ENCODE results near the gene PITPNM3. TPM values are rescaled to one million over a fixed set of nuclear protein-coding genes. Genes with fewer than 3 reads are reported as not detected.

Gene PITPNM3
- total RNA-seq, 1 experiment from 2014 or later: 4.2 TPM

GRCh38 chr17:6485646-6486412, 70.5 kb downstream of the PITPNM3 start:
- Histone ChIP-seq H2AFZ (ENCODE audit: low read depth, low read length, poor library complexity, severe bottlenecking) (no peak overlapping the region), H4K20me1 (ENCODE audit: insufficient read depth) (no peaks in the 10 kb centered on the region), H3K9ac (ENCODE audit: low read length) (no peak overlapping the region), H3K9me2 (ENCODE audit: insufficient read depth) (no peaks in the 10 kb centered on the region), H3K4me3 (replicated peaks in 1 of 2; ENCODE audit: low read depth in 1 of 2, low read length in 2 of 2) (no peak overlapping the region), H3K9me3 (ENCODE audit: control insufficient read depth in 1 of 2, insufficient read depth in 1 of 2, low read depth in 1 of 2, low read length in 2 of 2) (no peaks in the 10 kb centered on the region), H3K27me3 (ENCODE audit: insufficient read depth, low read length) (no peaks in the 10 kb centered on the region), H3K27ac (ENCODE audit: low read depth, low read length) (no peak overlapping the region), H3K4me1 (ENCODE audit: control insufficient read depth in 1 of 2, insufficient read depth in 2 of 2, low read length in 2 of 2) (peaks cover 0 to 4% of the 10 kb centered on the region in 2 experiments; a peak in 1 of 4 replicates), H3K4me2 (ENCODE audit: low read length) (no peak overlapping the region), H3K79me2 (ENCODE audit: insufficient read depth, low read length) (no peaks in the 10 kb centered on the region), H3K36me3 (ENCODE audit: control insufficient read depth in 1 of 2, insufficient read depth in 2 of 2, low read length in 2 of 2) (no peaks in the 10 kb centered on the region)
- intact Hi-C loops (cut with micrococcal nuclease): no loop called here
- ChIA-PET CTCF (no interaction called here), POLR2A (no interaction called here), RAD21 (ENCODE audit: low non-redundant PET in 1 of 2, low total read pairs in 2 of 2, uncharacterized antibody in 2 of 2, unreplicated experiment in 2 of 2) (no interaction called here)
- no TSS peak for BruUV-seq (replicated peaks)
- TF ChIP-seq SP1 (IDR thresholded peaks at IDR 0.05; ENCODE audit: low read depth) (no peak), CEBPB (IDR thresholded peaks at IDR 0.05; ENCODE audit: low read depth) (no peak), FOSL1 (IDR thresholded peaks at IDR 0.05; ENCODE audit: low read depth) (no peak), CTCF (IDR thresholded peaks at IDR 0.05 in 2 of 3, conservative IDR thresholded peaks at IDR 0.05 in 1 of 3; ENCODE audit: borderline replicate concordance in 1 of 3, insufficient read depth in 1 of 3, low read depth in 2 of 3, low read length in 2 of 3) (no peak), SIN3A (IDR thresholded peaks at IDR 0.05; ENCODE audit: low read depth) (no peak), ZNF274 (IDR thresholded peaks at IDR 0.05; ENCODE audit: low read depth, low read length) (no peak)
- DNase-seq (ENCODE audit: low read depth, low spot score) (no peak), ATAC-seq (no peak)

- Histone ChIP-seq H3K9me2 (ENCODE audit: insufficient read depth) (no peaks in the 10 kb centered on the region), H3K4me2 (ENCODE audit: low read length) (no peak overlapping the region), H2AFZ (ENCODE audit: low read depth, low read length, poor library complexity, severe bottlenecking) (no peak overlapping the region), H3K9ac (ENCODE audit: low read length) (no peak overlapping the region), H4K20me1 (ENCODE audit: insufficient read depth) (no peaks in the 10 kb centered on the region), H3K36me3 (ENCODE audit: control insufficient read depth in 1 of 2, insufficient read depth in 2 of 2, low read length in 2 of 2) (no peaks in the 10 kb centered on the region), H3K27me3 (ENCODE audit: insufficient read depth, low read length) (no peaks in the 10 kb centered on the region), H3K4me3 (replicated peaks in 1 of 2; ENCODE audit: low read depth in 1 of 2, low read length in 2 of 2) (no peak overlapping the region), H3K9me3 (ENCODE audit: control insufficient read depth in 1 of 2, insufficient read depth in 1 of 2, low read depth in 1 of 2, low read length in 2 of 2) (no peaks in the 10 kb centered on the region), H3K27ac (ENCODE audit: low read depth, low read length) (no peak overlapping the region), H3K4me1 (ENCODE audit: control insufficient read depth in 1 of 2, insufficient read depth in 2 of 2, low read length in 2 of 2) (peaks cover 0 to 4% of the 10 kb centered on the region in 2 experiments; a peak in 1 of 4 replicates), H3K79me2 (ENCODE audit: insufficient read depth, low read length) (no peaks in the 10 kb centered on the region)
- CTCF ChIA-PET: interaction anchor here (1.6 kb wide), 1 partner anchor 11 kb away, joined by 5 read pairs; no protein-coding TSS in a partner anchor
- POLR2A ChIA-PET: no interaction called here
- DNase-seq (ENCODE audit: low read depth, low spot score) (no peak), ATAC-seq (no peak)
- RAD21 ChIA-PET (ENCODE audit: low non-redundant PET in 1 of 2, low total read pairs in 2 of 2, uncharacterized antibody in 2 of 2, unreplicated experiment in 2 of 2): no interaction called here
- no TSS peak for BruUV-seq (replicated peaks)
- intact Hi-C loops (cut with micrococcal nuclease): no loop called here
- TF ChIP-seq ELF1 (IDR thresholded peaks at IDR 0.05; ENCODE audit: borderline replicate concordance, low read depth) (no peak), REST (IDR thresholded peaks at IDR 0.05; ENCODE audit: low read depth) (no peak), FOSL1 (IDR thresholded peaks at IDR 0.05; ENCODE audit: low read depth) (no peak), SP1 (IDR thresholded peaks at IDR 0.05; ENCODE audit: low read depth) (no peak), ZBTB33 (IDR thresholded peaks at IDR 0.05; ENCODE audit: extremely low read depth, insufficient replicate concordance, low read length) (no peak), MAX (IDR thresholded peaks at IDR 0.05) (no peak), EZH2phosphoT487 (IDR thresholded peaks at IDR 0.05; ENCODE audit: borderline replicate concordance) (no peak)
Observed at GRCh38 chr17:6483507-6483906, 72.8 kb downstream of the PITPNM3 start.

Measured in HCT116 (cell line).